ENCODE results near the gene ZFC3H1.
A peak's percentile ranks its signal among the peaks of the same experiment; 100 is the strongest.
"Not testable (repeated sequence)": the region's sequence is repeated elsewhere in the genome, so short reads cannot be mapped to it uniquely, and the experiment has no call there.

ZFC3H1 gene, protein sequence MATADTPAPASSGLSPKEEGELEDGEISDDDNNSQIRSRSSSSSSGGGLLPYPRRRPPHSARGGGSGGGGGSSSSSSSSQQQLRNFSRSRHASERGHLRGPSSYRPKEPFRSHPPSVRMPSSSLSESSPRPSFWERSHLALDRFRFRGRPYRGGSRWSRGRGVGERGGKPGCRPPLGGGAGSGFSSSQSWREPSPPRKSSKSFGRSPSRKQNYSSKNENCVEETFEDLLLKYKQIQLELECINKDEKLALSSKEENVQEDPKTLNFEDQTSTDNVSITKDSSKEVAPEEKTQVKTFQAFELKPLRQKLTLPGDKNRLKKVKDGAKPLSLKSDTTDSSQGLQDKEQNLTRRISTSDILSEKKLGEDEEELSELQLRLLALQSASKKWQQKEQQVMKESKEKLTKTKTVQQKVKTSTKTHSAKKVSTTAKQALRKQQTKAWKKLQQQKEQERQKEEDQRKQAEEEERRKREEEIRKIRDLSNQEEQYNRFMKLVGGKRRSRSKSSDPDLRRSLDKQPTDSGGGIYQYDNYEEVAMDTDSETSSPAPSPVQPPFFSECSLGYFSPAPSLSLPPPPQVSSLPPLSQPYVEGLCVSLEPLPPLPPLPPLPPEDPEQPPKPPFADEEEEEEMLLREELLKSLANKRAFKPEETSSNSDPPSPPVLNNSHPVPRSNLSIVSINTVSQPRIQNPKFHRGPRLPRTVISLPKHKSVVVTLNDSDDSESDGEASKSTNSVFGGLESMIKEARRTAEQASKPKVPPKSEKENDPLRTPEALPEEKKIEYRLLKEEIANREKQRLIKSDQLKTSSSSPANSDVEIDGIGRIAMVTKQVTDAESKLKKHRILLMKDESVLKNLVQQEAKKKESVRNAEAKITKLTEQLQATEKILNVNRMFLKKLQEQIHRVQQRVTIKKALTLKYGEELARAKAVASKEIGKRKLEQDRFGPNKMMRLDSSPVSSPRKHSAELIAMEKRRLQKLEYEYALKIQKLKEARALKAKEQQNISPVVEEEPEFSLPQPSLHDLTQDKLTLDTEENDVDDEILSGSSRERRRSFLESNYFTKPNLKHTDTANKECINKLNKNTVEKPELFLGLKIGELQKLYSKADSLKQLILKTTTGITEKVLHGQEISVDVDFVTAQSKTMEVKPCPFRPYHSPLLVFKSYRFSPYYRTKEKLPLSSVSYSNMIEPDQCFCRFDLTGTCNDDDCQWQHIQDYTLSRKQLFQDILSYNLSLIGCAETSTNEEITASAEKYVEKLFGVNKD (N-terminal part only)

GRCh38 chr12:71663561-71664410 lies at the start of gene ZFC3H1, which contains the start of gene THAP2:
ZFC3H1 (minus strand) TSS chr12:71663848; CDS start chr12:71663610, 238 bp downstream.
THAP2 (plus strand) TSS chr12:71664301; CDS start chr12:71664510, 209 bp downstream.
- DNase-seq (ENCODE audit: low read depth in 2 of 2), result peak; percentile 99

DNA sequence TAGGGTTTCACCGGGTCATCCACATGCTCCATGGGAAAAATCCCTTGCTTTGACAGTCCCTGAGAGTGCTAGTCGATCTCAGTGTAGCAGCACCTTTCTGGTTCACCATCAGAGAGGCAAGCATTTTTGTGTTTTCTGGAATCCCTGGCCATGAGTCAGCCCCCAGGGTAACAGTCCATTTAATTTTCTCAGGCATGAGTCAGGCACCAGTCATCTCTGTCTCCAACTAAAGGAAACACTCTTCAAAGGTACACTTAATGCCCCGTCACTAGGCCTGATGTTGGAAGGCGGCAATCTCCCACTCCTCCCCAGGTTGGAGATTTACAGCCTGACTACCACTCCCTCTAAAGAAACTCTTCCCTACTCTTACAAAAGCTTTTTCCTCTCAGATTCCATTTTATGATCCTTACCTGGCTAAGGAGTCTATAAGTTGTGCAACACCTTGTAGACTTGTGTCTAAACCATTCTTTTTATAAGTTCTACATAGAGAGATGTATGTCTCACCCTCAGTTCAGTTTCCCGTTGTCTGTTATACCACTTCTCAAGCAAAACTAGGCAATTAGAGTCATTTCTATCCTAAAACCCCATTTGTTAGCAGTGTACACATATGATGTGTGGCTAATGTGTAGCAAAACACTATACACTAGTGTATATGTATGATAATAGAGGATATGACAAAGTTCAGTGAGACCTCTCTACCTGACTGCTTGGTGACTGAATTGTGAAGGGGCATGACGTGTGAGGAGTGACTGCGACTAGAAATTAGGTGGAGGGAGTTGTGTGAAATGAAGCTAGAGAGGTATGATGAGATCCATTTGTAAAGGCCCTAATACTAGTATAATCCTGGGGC lies 46.9 kb upstream of the ZFC3H1 start:
- peak; percentile 51 to 53 for DNase-seq (ENCODE audit: low read depth in 2 of 2)

GRCh38 chr12:71708658-71709057 lies 45.0 kb upstream of the ZFC3H1 start:
- DNase-seq (ENCODE audit: low read depth in 2 of 2), result no peak

GRCh38 chr12:71704920-71705319 lies 41.3 kb upstream of the ZFC3H1 start:
- DNase-seq (ENCODE audit: low read depth in 2 of 2), result no peak

GRCh38 chr12:71703206-71703605 lies 39.6 kb upstream of the ZFC3H1 start:
- DNase-seq (ENCODE audit: low read depth in 2 of 2), result no peak

DNA sequence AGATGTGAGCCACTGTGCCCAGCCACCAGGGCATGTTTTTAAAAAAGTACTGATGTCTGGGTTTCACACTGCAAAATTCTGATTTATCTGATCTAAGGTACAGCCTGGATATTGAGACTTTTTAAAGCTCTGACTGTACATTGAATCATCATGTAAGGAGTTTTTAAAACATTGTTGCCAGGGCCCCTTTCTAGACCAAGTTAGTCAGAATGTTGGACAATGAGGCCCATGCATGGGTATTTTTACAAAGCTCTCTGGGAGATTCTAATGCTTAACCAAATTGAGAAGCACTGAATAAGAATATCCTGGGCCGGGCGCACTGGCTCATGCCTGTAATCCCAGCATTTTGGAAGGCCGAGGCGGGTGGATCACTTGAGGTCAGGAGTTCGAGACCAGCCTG lies 38.9 kb upstream of the ZFC3H1 start:
- DNase-seq (ENCODE audit: low read depth in 2 of 2), result no peak

DNA sequence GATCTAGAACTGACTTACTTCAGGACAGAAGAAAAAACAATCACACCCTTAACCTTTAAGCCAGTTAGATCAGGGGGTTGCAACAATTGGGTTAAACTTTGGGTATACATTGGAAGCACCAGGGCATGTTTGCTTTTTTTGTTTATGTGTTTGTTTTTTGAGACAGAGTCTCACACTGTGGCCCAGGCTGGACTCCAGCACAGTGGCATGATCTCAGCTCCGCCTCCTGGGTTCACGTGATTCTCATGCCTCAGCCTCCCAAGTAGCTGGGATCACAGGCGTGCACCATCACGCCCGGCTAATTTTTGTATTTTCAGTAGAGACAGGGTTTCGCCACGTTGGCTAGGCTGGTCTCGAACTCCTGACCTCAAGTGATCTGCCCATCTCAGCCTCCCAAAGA lies 38.5 kb upstream of the ZFC3H1 start:
- not testable (repeated sequence) for DNase-seq (ENCODE audit: low read depth in 2 of 2)

DNA sequence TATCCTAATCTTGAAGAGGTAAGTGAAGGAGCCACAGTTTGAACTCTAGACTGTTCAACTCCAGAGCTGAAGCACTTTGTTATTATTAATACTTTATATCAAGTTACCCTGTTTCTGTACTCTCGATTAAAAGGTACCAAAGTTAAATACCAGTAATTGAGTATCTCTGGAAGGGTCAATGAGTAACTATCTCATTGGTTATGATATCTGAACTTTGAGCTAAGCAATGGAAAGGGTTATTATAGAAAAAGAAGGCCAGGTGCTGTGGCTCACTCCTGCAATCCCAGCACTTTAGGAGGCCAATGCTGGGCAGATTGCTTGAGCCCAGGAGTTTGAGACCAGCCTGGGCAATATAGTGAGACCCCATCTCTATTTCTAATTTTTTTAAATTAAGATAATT lies 32.1 kb upstream of the ZFC3H1 start:
- DNase-seq (ENCODE audit: low read depth in 2 of 2), result no peak

- no peak for DNase-seq (ENCODE audit: low read depth in 2 of 2)
These were observed 30.6 kb upstream of the ZFC3H1 start for GRCh38 chr12:71694099-71694820.

GRCh38 chr12:71693651-71694050 lies 30.0 kb upstream of the ZFC3H1 start:
- not testable (repeated sequence) for DNase-seq (ENCODE audit: low read depth in 2 of 2)

DNA sequence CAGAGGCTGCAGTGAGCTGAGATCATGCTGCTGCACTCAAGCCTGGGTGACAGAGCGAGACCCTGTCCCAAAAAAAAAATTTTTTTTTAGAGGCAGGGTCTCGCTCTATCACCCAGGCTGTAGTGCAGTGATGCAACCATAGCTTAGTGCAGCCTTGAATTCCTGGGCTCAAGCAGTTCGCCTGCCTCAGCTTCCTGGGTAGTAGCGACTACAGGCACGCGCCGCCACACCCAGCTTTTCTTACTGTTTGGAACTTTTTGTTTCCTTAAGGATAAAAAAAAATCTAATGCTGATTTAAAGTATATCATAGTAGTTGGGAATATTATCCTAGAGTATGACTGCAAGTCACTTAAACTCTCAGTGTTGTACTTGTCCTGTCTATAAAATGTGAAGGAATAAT lies 29.5 kb upstream of the ZFC3H1 start:
- no peak for DNase-seq (ENCODE audit: low read depth in 2 of 2)

GRCh38 chr12:71691504-71692129 lies 28.0 kb upstream of the ZFC3H1 start:
- DNase-seq (ENCODE audit: low read depth in 2 of 2), result no peak

DNA sequence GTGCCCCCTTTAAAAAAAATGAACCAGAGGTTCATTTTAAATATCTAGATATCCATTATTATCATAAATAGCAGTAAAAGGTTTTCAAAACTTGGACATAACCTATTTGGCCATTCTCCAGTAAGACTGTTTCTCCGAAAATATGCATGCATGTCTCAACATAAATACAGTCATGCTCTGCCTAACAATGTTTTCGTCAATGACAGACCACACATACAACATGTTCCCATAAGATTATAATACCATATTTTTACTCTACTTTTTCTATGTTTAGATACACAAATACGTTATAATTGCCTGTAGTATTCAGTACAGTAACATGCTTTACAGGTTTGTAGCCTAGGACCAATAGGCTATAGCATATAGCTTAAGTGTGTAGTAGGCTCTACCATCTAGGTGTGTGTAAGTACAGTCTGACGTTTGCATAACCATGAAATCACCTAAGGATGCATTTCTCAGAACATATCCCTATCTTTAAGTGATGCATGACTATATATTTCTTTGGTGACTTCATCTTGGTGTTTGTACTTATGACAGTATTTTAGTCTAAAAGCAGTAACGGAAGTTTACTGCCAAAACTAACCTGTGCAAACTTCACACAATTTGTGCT lies 25.4 kb upstream of the ZFC3H1 start:
- DNase-seq (ENCODE audit: low read depth in 2 of 2), result no peak

DNA sequence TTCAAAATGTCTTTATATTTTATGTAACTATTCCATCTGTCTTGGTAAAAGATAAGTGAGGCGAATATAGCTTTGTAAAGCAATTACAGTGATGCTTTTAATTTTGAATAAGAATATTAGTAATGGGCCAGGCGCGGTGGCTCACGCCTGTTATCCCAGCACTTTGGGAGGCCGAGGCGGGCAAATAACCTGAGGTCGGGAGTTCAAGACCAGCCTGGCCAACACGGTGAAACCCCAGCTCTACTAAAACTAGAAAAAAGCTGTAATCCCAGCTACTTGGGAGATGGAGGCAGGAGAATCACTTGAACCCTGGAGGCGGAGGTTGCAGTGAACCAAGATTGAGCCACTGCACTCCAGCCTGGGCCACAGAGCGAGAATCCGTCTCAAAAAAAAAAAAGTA lies 23.5 kb upstream of the ZFC3H1 start:
- DNase-seq (ENCODE audit: low read depth in 2 of 2), result not testable (repeated sequence)

GRCh38 chr12:71686658-71687025 lies 23.0 kb upstream of the ZFC3H1 start:
- DNase-seq (ENCODE audit: low read depth in 2 of 2), result no peak

DNA sequence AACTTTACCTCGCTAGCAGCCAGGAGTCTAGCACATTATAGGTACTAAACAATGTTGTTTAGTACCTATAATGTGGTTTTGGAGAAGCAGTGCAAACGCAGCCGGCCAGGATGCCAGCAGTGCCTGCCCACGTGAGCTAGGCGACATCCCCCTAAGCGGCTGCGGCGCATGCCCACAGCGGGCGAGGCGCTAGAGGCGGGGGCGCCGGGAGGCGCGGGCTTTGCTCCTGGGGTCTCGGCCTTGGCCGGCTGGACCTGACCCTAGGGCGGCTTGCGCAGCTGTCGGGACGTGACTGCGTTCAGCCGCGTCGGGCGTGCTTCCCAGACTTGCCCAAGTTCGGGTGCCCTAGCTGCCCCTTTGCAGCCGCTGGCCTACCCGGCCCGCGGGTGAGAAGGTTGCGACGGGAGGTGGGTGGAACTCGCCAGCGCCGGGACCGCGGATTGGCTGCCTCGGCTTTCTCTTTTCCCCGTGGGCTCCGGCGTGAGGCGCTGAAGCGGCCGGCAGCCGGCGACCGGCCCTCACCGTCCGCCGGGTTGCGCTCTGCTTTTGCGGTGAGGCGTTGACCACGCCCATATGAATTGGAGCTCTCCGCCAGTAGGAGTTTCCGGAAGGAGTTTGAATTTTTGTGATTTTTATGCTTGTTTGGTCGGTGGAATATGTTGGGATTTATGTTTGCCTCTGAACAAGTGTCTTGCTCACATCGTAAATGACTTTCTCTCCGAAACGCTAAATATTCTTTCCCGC lies 22.4 kb upstream of the ZFC3H1 start, which contains the start of gene TMEM19:
Gene TMEM19, plus strand, starts transcription at position 169 of the 744 bp plus-strand sequence. CDS start 599 bp downstream, outside the sequence.
- peak; percentile 63 to 67 for DNase-seq (ENCODE audit: low read depth in 2 of 2)

DNA sequence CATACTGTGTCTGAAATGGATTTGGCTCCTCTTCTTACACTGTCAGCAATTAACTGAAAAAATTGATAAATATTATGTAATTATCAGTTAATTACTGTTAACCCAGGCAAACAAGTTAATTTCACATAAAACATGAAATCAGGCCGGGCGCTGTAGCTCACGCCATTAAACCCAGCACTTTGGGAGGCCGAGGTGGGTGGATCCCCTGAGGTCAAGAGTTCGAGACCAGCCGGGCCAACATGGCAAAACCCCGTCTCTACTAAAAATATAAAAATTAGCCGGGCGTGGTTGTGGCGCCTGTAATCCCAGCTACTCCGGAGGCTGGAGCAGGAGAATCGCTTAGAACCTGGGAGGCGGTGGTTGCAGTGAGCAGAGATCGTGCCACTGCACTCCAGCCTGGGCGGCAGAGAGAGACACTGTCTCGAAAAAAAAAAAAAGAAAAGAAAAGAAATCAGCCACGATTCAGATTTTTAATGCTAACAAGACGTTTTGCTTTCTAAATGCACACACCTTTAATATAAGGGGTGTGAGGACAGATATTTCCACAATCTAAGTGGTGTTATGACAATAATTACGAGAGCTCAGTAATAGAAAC lies 21.8 kb upstream of the ZFC3H1 start:
- no peak for DNase-seq (ENCODE audit: low read depth in 2 of 2)
